Gastroesophageal sphincter (tissue), 4 donors: ENCODE data around the gene KCNN4. TPM values are rescaled to one million over a fixed set of nuclear protein-coding genes. Genes with fewer than 3 reads are reported as not detected.
"Not testable (repeated sequence)": the region's sequence is repeated elsewhere in the genome, so short reads cannot be mapped to it uniquely, and the experiment has no call there.

Experiments
- ATAC-seq: fragments of 150-250 bp; one replicate; pipeline ENCODE4 v1.9.1; 2016; ENCODE audit warnings: mild to moderate bottlenecking, moderate library complexity
- H3K27ac ChIP-seq, 4 donors: fragments of 200-600 bp; sonication (generic) in 3 of 4; 1 replicate in 3 of 4; 2 replicates in 1 of 4; pipeline ENCODE4 v1.5.1; 2016 to 2019
- H3K27me3 ChIP-seq: fragments of 200-600 bp; sonication (generic); one replicate; pipeline ENCODE4 v1.5.1; 2019
- H3K36me3 ChIP-seq, 2 donors: fragments of 200-600 bp; sonication (generic); one replicate each; pipeline ENCODE4 v1.5.1; 2019; ENCODE audit warnings: control low read depth in 1 of 2
- H3K4me1 ChIP-seq, 3 donors: fragments of 200-600 bp; sonication (generic); 1 replicate in 2 of 3; 2 replicates in 1 of 3; pipeline ENCODE4 v1.5.1; 2016 to 2019; ENCODE audit warnings: control low read depth in 2 of 3
- H3K4me3 ChIP-seq, 2 donors: fragments of 200-600 bp; sonication (generic); one replicate each; pipeline ENCODE4 v1.5.1; 2019; ENCODE audit warnings: mild to moderate bottlenecking in 1 of 2, moderate library complexity in 1 of 2
- H3K9me3 ChIP-seq, 3 donors: fragments of 200-600 bp; sonication (generic); one replicate each; pipeline ENCODE4 v1.5.1; 2017 to 2019; ENCODE audit warnings: control low read depth in 2 of 3
- CTCF ChIP-seq, 4 experiments: fragments of 200-600 bp in 2 of 4; fragments of 450-650 bp in 2 of 4; sonication (generic) in 1 of 4; IDR thresholded peaks; one replicate each; pipeline ENCODE4 v1.5.1; 2017 to 2019; ENCODE audit warnings: antibody characterized with exemption in 4 of 4, mild to moderate bottlenecking in 2 of 4, moderate library complexity in 2 of 4
- EP300 ChIP-seq: sonication (generic); formaldehyde crosslinking; IDR thresholded peaks from one replicate; pipeline ENCODE4 v1.6.1; 2017; ENCODE audit warnings: antibody characterized with exemption, mild to moderate bottlenecking
- POLR2A ChIP-seq, 2 donors: fragments of 450-650 bp; IDR thresholded peaks; one replicate each; pipeline ENCODE4 v1.6.1; 2017; ENCODE audit warnings: antibody characterized with exemption in 2 of 2, mild to moderate bottlenecking in 2 of 2, moderate library complexity in 1 of 2
- POLR2AphosphoS5 ChIP-seq: sonication (generic); formaldehyde crosslinking; IDR thresholded peaks from one replicate; pipeline ENCODE4 v1.6.1; 2017; ENCODE audit warnings: antibody characterized with exemption
- WGBS, 2 donors: methylation state at CpG; one replicate each; pipeline ENCODE4 v1.1.5; 2018; ENCODE audit warnings: low coverage in 1 of 2; 5-methylcytosine and 5-hydroxymethylcytosine counted together
- total RNA-seq, 4 donors: library from RNA; depleted of rRNA; stranded (reverse); fragments of >200 nt; gene quantifications; one replicate each; pipeline ENCODE4 v1.1.0, GENCODE V29; 2016

KCNN4 gene
- total RNA-seq, 4 donors from 2014 or later = 1.8 to 7.1 (median 3.4) TPM

DNA sequence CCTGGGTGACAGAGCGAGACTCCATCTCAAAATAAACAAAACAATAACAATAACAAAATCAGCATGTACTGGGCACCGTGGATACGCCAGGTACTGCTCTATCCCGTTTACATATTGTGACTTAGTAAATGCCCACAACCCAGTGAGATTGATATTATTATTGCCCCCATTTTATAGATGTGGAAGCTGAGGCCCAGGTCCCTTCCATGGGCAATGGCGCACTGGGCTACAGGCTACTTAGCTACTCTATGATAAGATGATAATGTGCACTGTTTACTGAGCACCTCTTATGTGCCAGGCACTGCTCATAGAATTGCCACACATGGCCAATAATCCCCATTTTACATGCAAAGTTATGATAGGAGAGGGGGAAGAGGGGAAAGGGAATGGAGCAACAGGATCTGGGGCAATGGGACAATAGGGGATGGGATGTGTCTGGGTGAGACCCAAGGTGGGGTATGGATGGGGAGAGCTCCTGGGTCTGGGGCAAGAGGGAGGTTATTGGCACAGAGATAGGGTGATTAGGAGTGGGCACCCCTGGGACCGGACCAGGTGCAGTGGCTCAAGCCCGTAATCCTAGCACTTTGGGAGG is 5.4 kb downstream of the KCNN4 start:
- no peak for ATAC-seq
- 87 to 93% methylated on average over 5 to 7 of the region's 7 CpGs for WGBS, 2 donors
- Histone ChIP-seq H3K36me3 (no peaks in the 10 kb centered on the region), H3K4me1 (peaks cover 0 to 40% (median 18%) of the 10 kb centered on the region in 3 donors), H3K27ac (peak overlapping the region in 1 of 4 donors; percentile 40), H3K27me3 (peaks cover 51% of the 10 kb centered on the region), H3K9me3 (no peaks in the 10 kb centered on the region), H3K4me3 (no peak overlapping the region)
- TF ChIP-seq POLR2A (IDR thresholded peaks at IDR 0.05) = no peak
- no peak for TF ChIP-seq EP300
- no peak for TF ChIP-seq CTCF (IDR thresholded peaks at IDR 0.05)
- TF ChIP-seq POLR2AphosphoS5 = no peak

DNA sequence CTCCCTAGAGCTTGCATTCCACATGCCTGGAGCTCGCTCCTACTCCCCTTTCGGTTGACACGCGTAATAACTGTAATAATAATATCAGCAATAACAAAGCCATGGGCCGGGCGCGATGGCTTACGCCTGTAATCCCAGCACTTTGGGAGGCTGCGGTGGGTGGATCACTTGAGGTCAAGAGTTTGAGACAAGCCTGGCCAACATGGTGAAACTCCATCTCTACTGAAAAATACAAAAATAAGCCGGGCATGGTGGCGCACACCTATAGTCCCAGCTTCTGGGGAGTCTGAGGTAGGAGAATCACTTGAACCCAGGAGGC is 5.9 kb downstream of the KCNN4 start:
- Histone ChIP-seq H3K27ac (peak overlapping the region in 1 of 4 donors; percentile 40), H3K4me3 (peak overlapping the region in 1 of 2 donors; percentile 47)

DNA sequence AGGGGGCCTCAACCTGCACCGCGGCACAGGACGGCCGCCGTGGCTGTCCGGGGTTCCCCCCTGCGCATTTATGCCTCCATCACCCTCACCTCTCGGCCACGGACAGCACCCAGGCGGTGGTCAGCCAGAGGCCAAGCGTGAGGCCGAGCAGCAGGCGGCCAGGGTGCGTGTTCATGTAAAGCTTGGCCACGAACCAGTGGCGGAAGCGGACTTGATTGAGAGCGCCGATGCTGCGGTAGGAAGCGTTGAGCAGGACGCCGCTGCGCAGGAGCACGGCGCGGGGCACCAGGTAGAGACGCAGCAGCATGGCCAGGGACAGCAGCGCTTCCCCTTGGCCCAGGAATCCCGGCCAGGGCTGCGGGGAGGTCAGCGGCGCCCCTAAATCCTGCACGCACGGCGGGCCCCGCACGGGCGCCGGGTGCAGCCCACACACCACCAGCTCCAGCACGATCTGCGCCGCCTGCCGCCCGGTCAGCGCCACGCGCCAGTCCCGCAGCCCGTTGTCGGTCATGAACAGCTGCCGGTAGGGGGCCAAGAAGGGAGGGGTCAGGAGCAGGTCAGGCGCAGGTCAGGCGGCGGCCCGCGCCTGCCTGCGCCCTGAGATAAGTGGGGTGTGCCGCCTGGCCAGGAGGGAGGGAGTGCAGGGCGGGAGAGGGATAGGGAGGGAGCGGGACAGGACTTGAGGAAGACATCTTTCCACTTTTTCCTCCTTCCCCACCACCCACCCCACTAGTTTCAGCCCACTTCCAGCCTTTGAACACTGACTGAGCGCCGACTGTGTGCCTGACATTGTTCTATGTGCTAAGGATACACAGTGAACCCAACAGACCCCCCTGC is 6.5 kb downstream of the KCNN4 start:
- WGBS, 2 donors = 10 to 21% methylated on average over 2 to 9 of the region's 63 CpGs
- H3K27ac ChIP-seq = peak overlapping the region in 2 of 4 donors; percentile 7 to 40
- peak overlapping the region in 1 of 2 donors; percentile 47 for H3K4me3 ChIP-seq
- H3K4me1 ChIP-seq = peaks cover 0 to 35% (median 18%) of the 10 kb centered on the region in 3 donors
- H3K27me3 ChIP-seq = peaks cover 41% of the 10 kb centered on the region
- H3K36me3 ChIP-seq = no peaks in the 10 kb centered on the region
- H3K9me3 ChIP-seq = no peaks in the 10 kb centered on the region
- TF ChIP-seq EP300 (no peak), POLR2AphosphoS5 (no peak), POLR2A (IDR thresholded peaks at IDR 0.05) (no peak), CTCF (IDR thresholded peaks at IDR 0.05) (peak in 3 of 4 experiments; percentile 58 to 88 (median 71))
- peak; percentile 87 for ATAC-seq

More for the DNA sequence above, 5.9 kb downstream of the KCNN4 start:
- H3K4me1 ChIP-seq = peaks cover 0 to 40% (median 18%) of the 10 kb centered on the region in 3 donors
- WGBS, 2 donors = 34% methylated on average over 6 of the region's 11 CpGs; no CpG with 5 or more reads in 1 of the 2 donors
- not testable (repeated sequence) for H3K36me3 ChIP-seq, ATAC-seq, H3K9me3 ChIP-seq
- H3K27me3 ChIP-seq = peaks cover 47% of the 10 kb centered on the region

- H3K9me3 ChIP-seq = no peaks in the 10 kb centered on the region
- TF ChIP-seq CTCF (IDR thresholded peaks at IDR 0.05) = no peak
- TF ChIP-seq EP300 = no peak
- TF ChIP-seq POLR2A (IDR thresholded peaks at IDR 0.05) = no peak
- H3K36me3 ChIP-seq = no peaks in the 10 kb centered on the region
- H3K27me3 ChIP-seq = peaks cover 36% of the 10 kb centered on the region
- no peak overlapping the region for H3K4me3 ChIP-seq
- ATAC-seq = no peak
- 33% methylated on average over 5 of the region's 5 CpGs; no CpG with 5 or more reads in 1 of the 2 donors for whole genome bisulfite sequencing, 2 donors
- H3K27ac ChIP-seq = peak overlapping the region in 1 of 4 donors; percentile 40
- H3K4me1 ChIP-seq = peaks cover 0 to 30% (median 18%) of the 10 kb centered on the region in 3 donors
Observed at GRCh38 chr19:43773725-43774102, 7.1 kb downstream of the KCNN4 start.

GRCh38 chr19:43769256-43769655 is 11.5 kb downstream of the KCNN4 start:
- ATAC-seq = no peak
- Histone ChIP-seq H3K27me3 (peaks cover 19% of the 10 kb centered on the region), H3K4me1 (peaks cover 0 to 13% (median 8%) of the 10 kb centered on the region in 3 donors), H3K9me3 (no peaks in the 10 kb centered on the region), H3K4me3 (no peak overlapping the region), H3K36me3 (no peaks in the 10 kb centered on the region), H3K27ac (no peak overlapping the region)
- 80 to 100% methylated on average over 1 of the region's 14 CpGs for WGBS, 2 donors
- TF ChIP-seq POLR2AphosphoS5 (no peak), EP300 (no peak), POLR2A (IDR thresholded peaks at IDR 0.05) (no peak), CTCF (IDR thresholded peaks at IDR 0.05) (no peak)
